ENCODE results near the gene ZBED4. TPM values are rescaled to one million over a fixed set of nuclear protein-coding genes. Genes with fewer than 3 reads are reported as not detected.
"Not testable (repeated sequence)": the region's sequence is repeated elsewhere in the genome, so short reads cannot be mapped to it uniquely, and the experiment has no call there.

ZBED4 gene
- total RNA-seq, 1 donor from 2014 or later, result 17.3 TPM

GRCh38 chr22:49850021-49850911, 3.4 kb upstream of the ZBED4 start:
- CTCF ChIA-PET, result no interaction called here

DNA sequence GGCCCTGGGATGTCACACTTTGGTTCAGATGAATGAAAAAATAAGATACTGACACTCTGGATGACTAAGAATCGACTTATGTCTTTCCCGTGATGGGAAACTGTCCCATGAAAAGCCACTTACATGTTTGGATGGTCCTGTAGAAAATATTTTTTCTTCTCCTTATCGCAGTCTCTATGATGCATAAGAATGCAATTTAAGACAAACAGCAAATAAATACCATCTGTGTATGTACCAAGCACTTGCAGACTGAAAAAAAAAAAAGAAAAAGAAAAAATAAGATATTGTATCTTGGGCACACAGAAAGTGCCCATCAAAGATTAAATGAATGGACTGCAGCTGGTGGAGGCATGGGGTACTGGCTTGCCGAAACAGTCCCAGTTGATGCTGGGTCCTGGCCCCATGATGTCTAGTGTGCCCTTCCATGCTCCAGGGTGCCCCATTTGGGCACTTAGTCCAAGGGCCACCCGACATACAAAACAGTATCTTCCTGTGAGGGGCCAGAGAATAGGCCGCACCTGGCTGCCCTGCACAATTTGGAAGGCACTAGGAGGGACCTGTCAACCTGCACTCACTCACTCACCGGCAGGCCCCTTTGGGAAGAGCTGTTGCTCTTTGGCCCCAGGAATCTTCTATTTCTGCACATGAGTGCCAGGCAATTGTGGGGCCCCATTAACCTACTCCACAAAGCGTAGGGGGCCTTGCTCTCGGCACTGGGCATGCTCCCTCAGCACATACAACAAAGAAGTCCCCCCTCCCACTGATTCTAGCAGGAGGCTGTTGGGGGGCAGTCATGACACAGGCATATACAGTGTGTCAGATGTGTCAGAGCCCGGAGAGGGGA, 2.5 kb upstream of the ZBED4 start:
- no peak for ATAC-seq (ENCODE audit: low read depth)
- no peaks in the 10 kb centered on the region for H3K9me3 Mint-ChIP-seq
- CTCF ChIA-PET, result no interaction called here
- H3K27ac Mint-ChIP-seq, result peak overlapping the region; percentile 46
- H3K4me1 Mint-ChIP-seq, result peaks cover 35% of the 10 kb centered on the region
- no peak for TF ChIP-seq CTCF (IDR thresholded peaks at IDR 0.05)
- POLR2A ChIA-PET, result no interaction called here
- H3K4me3 Mint-ChIP-seq, result peak overlapping the region; percentile 65
- intact Hi-C loops (cut with micrococcal nuclease), result loop anchor here (10.0 kb wide), 2 partner anchors 164 to 354 kb away; partner anchors contain the start of genes IL17REL and SELENOO
- peaks cover 3% of the 10 kb centered on the region for H3K36me3 Mint-ChIP-seq (ENCODE audit: low read depth)
- DNase-seq, result no peak
- peaks cover 23% of the 10 kb centered on the region for H3K27me3 Mint-ChIP-seq

More at GRCh38 chr22:49850021-49850911, 3.4 kb upstream of the ZBED4 start:
- no peaks in the 10 kb centered on the region for H3K9me3 Mint-ChIP-seq
- DNase-seq (no peak), ATAC-seq (ENCODE audit: low read depth) (no peak)
- intact Hi-C loops (cut with micrococcal nuclease), result loop anchor here (10.0 kb wide), 2 partner anchors 165 to 355 kb away; partner anchors contain the start of genes IL17REL and SELENOO
- peaks cover 2% of the 10 kb centered on the region for H3K36me3 Mint-ChIP-seq (ENCODE audit: low read depth)
- peaks cover 29% of the 10 kb centered on the region for H3K27me3 Mint-ChIP-seq
- H3K4me3 Mint-ChIP-seq, result peak overlapping the region; percentile 38
- POLR2A ChIA-PET, result no interaction called here
- peaks cover 26% of the 10 kb centered on the region for H3K4me1 Mint-ChIP-seq
- H3K27ac Mint-ChIP-seq, result no peak overlapping the region
- TF ChIP-seq CTCF (IDR thresholded peaks at IDR 0.05), result no peak

DNA sequence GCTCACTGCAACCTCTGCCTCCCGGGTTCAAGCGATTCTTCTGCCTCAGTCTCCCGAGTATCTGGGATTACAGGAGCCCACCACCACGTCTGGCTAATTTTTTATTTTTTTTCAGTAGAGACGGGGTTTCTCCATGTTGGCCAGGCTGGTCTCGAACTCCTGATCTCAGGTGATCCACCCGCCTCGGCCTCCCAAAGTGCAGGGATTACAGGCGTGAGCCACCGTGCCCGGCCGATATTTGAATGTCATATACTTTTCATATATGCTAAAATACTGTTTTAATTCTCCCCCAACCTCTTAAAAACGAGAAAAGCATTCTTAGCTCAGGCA, 1.1 kb upstream of the ZBED4 start:
- H3K27me3 Mint-ChIP-seq, result peaks cover 22% of the 10 kb centered on the region
- H3K36me3 Mint-ChIP-seq (ENCODE audit: low read depth); H3K9me3 Mint-ChIP-seq; ATAC-seq (ENCODE audit: low read depth); DNase-seq; H3K27ac Mint-ChIP-seq; CTCF ChIA-PET: not testable (repeated sequence)
- POLR2A ChIA-PET, result interaction anchor here (0.6 to 1.0 kb wide), 3 partner anchors 73 to 480 kb away, joined by 3 to 5 read pairs (median 3); no protein-coding TSS in a partner anchor
- peaks cover 36% of the 10 kb centered on the region for H3K4me1 Mint-ChIP-seq
- intact Hi-C loops (cut with micrococcal nuclease), result loop anchor here (10.0 kb wide), 2 partner anchors 162 to 352 kb away; partner anchors contain the start of genes IL17REL and SELENOO
- peak overlapping the region; percentile 75 for H3K4me3 Mint-ChIP-seq

DNA sequence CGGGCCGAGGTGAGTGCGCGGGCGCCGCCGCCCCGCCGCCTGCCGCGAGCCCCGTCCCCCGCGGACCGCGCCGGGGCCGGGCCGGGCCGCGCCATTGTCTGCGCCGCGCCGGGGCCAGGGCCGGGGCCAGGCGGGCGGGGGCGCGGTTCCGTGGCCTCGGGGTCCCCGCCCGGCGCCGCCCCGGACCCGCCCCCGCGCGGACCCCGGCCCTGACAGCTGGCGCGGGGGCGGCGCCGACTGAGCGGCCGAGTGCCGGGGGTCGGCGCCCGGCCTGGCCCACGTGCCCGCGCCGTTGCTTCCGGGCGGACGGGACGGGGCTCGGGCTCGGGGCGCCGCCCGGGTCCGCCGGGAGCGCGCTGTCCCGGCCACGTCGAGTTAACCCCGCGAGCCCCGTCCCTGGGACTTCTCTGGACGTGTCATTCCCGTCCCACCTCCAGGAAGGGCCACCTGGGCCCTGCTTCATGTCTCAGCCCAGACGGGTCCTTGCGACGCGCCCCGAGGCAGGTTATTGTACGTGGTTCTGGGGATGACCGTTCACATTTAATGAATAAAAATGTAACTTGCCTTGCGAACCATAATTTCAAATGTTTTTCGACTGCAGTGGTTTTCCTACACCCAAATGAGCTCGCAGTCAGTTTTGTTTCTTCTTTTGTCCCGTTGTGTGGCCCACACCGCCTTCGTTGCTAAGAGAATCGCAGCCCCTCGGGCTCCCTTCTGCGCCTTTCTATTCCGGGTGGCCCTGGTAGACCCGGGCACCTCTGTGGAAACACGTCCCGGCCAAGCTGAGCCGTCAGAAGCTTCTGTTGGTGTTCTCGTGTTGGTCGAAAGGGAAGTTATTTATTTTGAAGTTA, 562 bp downstream of the ZBED4 start:
- H3K27ac Mint-ChIP-seq, result peak overlapping the region; percentile 89
- H3K36me3 Mint-ChIP-seq (ENCODE audit: low read depth), result peaks cover 3% of the 10 kb centered on the region
- H3K4me3 Mint-ChIP-seq, result peak overlapping the region; percentile 93
- no peaks in the 10 kb centered on the region for H3K9me3 Mint-ChIP-seq
- peaks cover 15% of the 10 kb centered on the region for H3K27me3 Mint-ChIP-seq
- H3K4me1 Mint-ChIP-seq, result peaks cover 44% of the 10 kb centered on the region
- POLR2A ChIA-PET, result interaction anchor here (0.6 to 1.9 kb wide), 7 partner anchors 28 to 82 kb away, joined by 3 to 9 read pairs (median 4); partner anchors contain the start of genes ALG12 and CRELD2
- CTCF ChIA-PET, result no interaction called here
- no peak for TF ChIP-seq CTCF (IDR thresholded peaks at IDR 0.05)
- intact Hi-C loops (cut with micrococcal nuclease), result loop anchor here (1.0 to 10.0 kb wide), 5 partner anchors 27 to 351 kb away; partner anchors contain the start of genes ALG12, BRD1, CRELD2 and IL17REL
- ATAC-seq (ENCODE audit: low read depth), result peak; percentile 18
- peak; percentile 38 for DNase-seq
